ENCODE data around the gene TNC.

DNA sequence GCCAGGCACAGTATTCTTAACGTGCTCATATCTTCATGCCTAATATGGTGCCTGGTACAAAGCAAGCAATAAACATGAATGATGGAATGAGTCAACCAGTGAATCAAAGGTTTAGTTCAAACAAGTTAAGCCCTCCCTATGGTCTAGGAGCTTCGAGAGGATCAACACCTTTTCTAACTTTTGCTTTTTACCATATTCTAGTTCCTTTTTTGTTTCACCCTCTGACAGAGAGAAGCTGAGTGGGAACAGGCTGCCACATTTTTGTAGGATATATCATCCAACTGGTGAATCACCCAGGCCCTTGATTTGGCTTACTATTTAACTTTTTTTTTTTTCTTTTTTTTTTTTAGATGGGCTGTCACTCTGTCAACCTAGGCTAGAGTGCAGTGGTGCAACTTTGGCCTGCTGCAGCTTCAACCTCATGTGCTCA, 39.3 kb upstream of the TNC start:
- TF ChIP-seq, protein P1, sequence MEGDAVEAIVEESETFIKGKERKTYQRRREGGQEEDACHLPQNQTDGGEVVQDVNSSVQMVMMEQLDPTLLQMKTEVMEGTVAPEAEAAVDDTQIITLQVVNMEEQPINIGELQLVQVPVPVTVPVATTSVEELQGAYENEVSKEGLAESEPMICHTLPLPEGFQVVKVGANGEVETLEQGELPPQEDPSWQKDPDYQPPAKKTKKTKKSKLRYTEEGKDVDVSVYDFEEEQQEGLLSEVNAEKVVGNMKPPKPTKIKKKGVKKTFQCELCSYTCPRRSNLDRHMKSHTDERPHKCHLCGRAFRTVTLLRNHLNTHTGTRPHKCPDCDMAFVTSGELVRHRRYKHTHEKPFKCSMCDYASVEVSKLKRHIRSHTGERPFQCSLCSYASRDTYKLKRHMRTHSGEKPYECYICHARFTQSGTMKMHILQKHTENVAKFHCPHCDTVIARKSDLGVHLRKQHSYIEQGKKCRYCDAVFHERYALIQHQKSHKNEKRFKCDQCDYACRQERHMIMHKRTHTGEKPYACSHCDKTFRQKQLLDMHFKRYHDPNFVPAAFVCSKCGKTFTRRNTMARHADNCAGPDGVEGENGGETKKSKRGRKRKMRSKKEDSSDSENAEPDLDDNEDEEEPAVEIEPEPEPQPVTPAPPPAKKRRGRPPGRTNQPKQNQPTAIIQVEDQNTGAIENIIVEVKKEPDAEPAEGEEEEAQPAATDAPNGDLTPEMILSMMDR (IDR thresholded peaks at IDR 0.05), result no peak
- TF ChIP-seq POLR2AphosphoS5 (IDR thresholded peaks at IDR 0.05; ENCODE audit: insufficient read depth in 1 of 2, low read depth in 1 of 2), result peak in 1 of 2 donors; percentile 58

Measured in vagina (tissue), 2 donors.